Endothelial cell of umbilical vein (primary cell): ENCODE results near the gene ATAD5. TPM values are rescaled to one million over a fixed set of nuclear protein-coding genes. Genes with fewer than 3 reads are reported as not detected.
"Not testable (repeated sequence)": the region's sequence is repeated elsewhere in the genome, so short reads cannot be mapped to it uniquely, and the experiment has no call there.

Experiments
- BruUV-seq: library from RNA; stranded (reverse); fragments of 400-500 nt; replicated peaks from 2 replicates; lab custom pipeline; 2021; lab: Mats Ljungman, UMichigan
- CTCF ChIA-PET: fragments of 300-600, 350-600 bp; sonication (Branson Sonifier 250); formaldehyde crosslinking; loops from one replicate; lab custom pipeline; 2021; ENCODE audit warnings: antibody characterized with exemption, inconsistent platforms; lab: Charles Lee
- POLR2A ChIA-PET: fragments of 300-600, 350-600 bp; sonication (Branson Sonifier 250); formaldehyde crosslinking; loops from one replicate; lab custom pipeline; 2021; ENCODE audit warnings: antibody characterized with exemption, inconsistent platforms; lab: Charles Lee
- DNase-seq: peaks from one replicate; pipeline ENCODE4 v3.0.0-alpha.2; 2011; ENCODE audit warnings: low read depth, low spot score
- FAIRE-seq: peaks from 2 replicates; lab custom pipeline; 2011; peaks lifted over from hg19 to GRCh38; lab: Jason Lieb, UNC
- H2AFZ ChIP-seq: 2 replicates; pipeline ENCODE4 v1.6.0; 2012; ENCODE audit warnings: low read depth, low read length, control low read depth, inconsistent platforms
- H3K27ac ChIP-seq: 2 replicates; pipeline ENCODE4 v1.5.1; 2011; ENCODE audit warnings: low read depth, mild to moderate bottlenecking, control low read depth, low read length, moderate library complexity; ENCODE audit not compliant: insufficient read depth
- H3K27me3 ChIP-seq, 2 experiments: 2 replicates each; pipeline versions ENCODE4 v1.6.0 to v1.6.1; 2011; ENCODE audit warnings: low read length in 2 of 2, mixed read lengths in 1 of 2; ENCODE audit not compliant: control insufficient read depth in 2 of 2, insufficient read depth in 2 of 2
- H3K36me3 ChIP-seq, 2 experiments: 2 replicates in 1 of 2; 3 replicates in 1 of 2; pipeline ENCODE4 v1.5.1; 2011; ENCODE audit warnings: low read length in 2 of 2, mild to moderate bottlenecking in 1 of 2, moderate library complexity in 1 of 2; ENCODE audit not compliant: control insufficient read depth in 2 of 2, insufficient read depth in 2 of 2; ENCODE audit errors: extremely low read depth in 1 of 2
- H3K4me1 ChIP-seq: 3 replicates; pipeline ENCODE4 v1.5.1; 2011; ENCODE audit warnings: mild to moderate bottlenecking, low read length; ENCODE audit not compliant: control insufficient read depth, insufficient read depth; ENCODE audit errors: extremely low read depth
- H3K4me2 ChIP-seq: 2 replicates; pipeline ENCODE4 v1.6.1; 2011; ENCODE audit warnings: low read length, control low read depth, mixed read lengths; ENCODE audit not compliant: insufficient read depth
- H3K4me3 ChIP-seq, 3 experiments: fragments of 200-600 bp in 1 of 3; sonication (generic), shearing (Covaris generic) in 1 of 3; replicated peaks in 1 of 3; 2 replicates each; pipeline ENCODE4 v1.5.1; 2011 to 2016; ENCODE audit warnings: control low read depth in 3 of 3, low read length in 3 of 3, mild to moderate bottlenecking in 2 of 3, inconsistent platforms in 1 of 3, low read depth in 1 of 3, moderate library complexity in 1 of 3; ENCODE audit not compliant: insufficient read depth in 1 of 3
- H3K79me2 ChIP-seq: 2 replicates; pipeline ENCODE4 v1.6.0; 2012; ENCODE audit warnings: low read length, inconsistent platforms; ENCODE audit not compliant: control insufficient read depth, insufficient read depth
- H3K9ac ChIP-seq: replicated peaks from 2 replicates; pipeline ENCODE3; 2011; ENCODE audit warnings: low read length, control low read depth; ENCODE audit not compliant: insufficient read depth; ENCODE audit errors: extremely low read depth
- H3K9me1 ChIP-seq: replicated peaks from 3 replicates; pipeline ENCODE4 v1.6.0; 2011; ENCODE audit warnings: mild to moderate bottlenecking, low read length; ENCODE audit not compliant: control insufficient read depth, insufficient read depth; ENCODE audit errors: extremely low read depth
- H3K9me3 ChIP-seq: replicated peaks from 2 replicates; pipeline ENCODE4 v1.5.1; 2012; ENCODE audit warnings: low read length, inconsistent platforms; ENCODE audit not compliant: control insufficient read depth, insufficient read depth
- H4K20me1 ChIP-seq: replicated peaks from 2 replicates; pipeline ENCODE3; 2011; ENCODE audit warnings: mild to moderate bottlenecking, low read length; ENCODE audit not compliant: control insufficient read depth, insufficient read depth; ENCODE audit errors: extremely low read depth
- EZH2 ChIP-seq: IDR thresholded peaks from 2 replicates; pipeline ENCODE4 v1.6.1; 2012; ENCODE audit warnings: borderline replicate concordance, low read depth, mild to moderate bottlenecking, moderate library complexity, low read length, inconsistent platforms; ENCODE audit not compliant: severe bottlenecking
- FOS ChIP-seq: IDR thresholded peaks from 2 replicates; pipeline ENCODE4 v1.6.1; 2011; ENCODE audit warnings: mild to moderate bottlenecking, low read length, moderate library complexity, borderline replicate concordance; ENCODE audit not compliant: insufficient read depth
- GATA2 ChIP-seq: IDR thresholded peaks from 2 replicates; pipeline ENCODE4 v1.7.0; 2011; ENCODE audit warnings: low read depth, mild to moderate bottlenecking, moderate library complexity, mixed read lengths, low read length; ENCODE audit not compliant: insufficient read length, insufficient read depth
- JUN ChIP-seq: IDR thresholded peaks from 2 replicates; pipeline ENCODE4 v1.6.1; 2011; ENCODE audit warnings: borderline replicate concordance, low read depth; ENCODE audit not compliant: insufficient read length, insufficient read depth
- MYC ChIP-seq: IDR thresholded peaks from one replicate; pipeline ENCODE4 v1.6.1; 2011; ENCODE audit warnings: mild to moderate bottlenecking, low read depth, low read length
- POLR2A ChIP-seq: IDR thresholded peaks from 2 replicates; pipeline ENCODE4 v1.6.1; 2012; ENCODE audit warnings: low read depth, mild to moderate bottlenecking, control low read depth, low read length
- POLR2AphosphoS5 ChIP-seq: IDR thresholded peaks from 2 replicates; pipeline ENCODE4 v1.6.1; 2012; ENCODE audit warnings: low read depth, mild to moderate bottlenecking, control low read depth, low read length, moderate library complexity; ENCODE audit not compliant: insufficient read depth
- dilution Hi-C: fragments of 300-500 bp; cut with MboI; formaldehyde crosslinking; loops from one replicate; pipeline ENCODE4 v1.15.0; 2019; ENCODE audit warnings: low sequenced_read_pairs; ENCODE audit not compliant: extremely low pct_ligation_motif_present
- intact Hi-C: fragments of 100-400 bp; cut with micrococcal nuclease; formaldehyde crosslinking; loops from one replicate; pipeline ENCODE4 v1.10.0; 2022
- polyA plus RNA-seq, 4 experiments: library from polyadenylated mRNA; depleted of rRNA in 3 of 4; stranded (reverse) in 3 of 4; unstranded in 1 of 4; fragments of >200 nt; gene quantifications; 2 replicates each; pipeline versions ENCODE4 v1.2.1 to v1.2.3, GENCODE V29; 2011 to 2012; ENCODE audit warnings: missing spikeins in 1 of 4
- total RNA-seq: library from RNA; stranded (reverse); gene quantifications from 2 replicates; pipeline ENCODE4 v1.2.3, GENCODE V29; 2021
- TF ChIP-seq, protein P1 (sequence below), 2 donors: IDR thresholded peaks; 1 replicate in 1 of 2; 2 replicates in 1 of 2; pipeline ENCODE4 v1.5.1; 2011; ENCODE audit warnings: low read length in 2 of 2, mild to moderate bottlenecking in 2 of 2, moderate library complexity in 2 of 2, control low read depth in 1 of 2, inconsistent platforms in 1 of 2, low read depth in 1 of 2; ENCODE audit not compliant: insufficient read depth in 1 of 2; ENCODE audit errors: extremely low read depth in 1 of 2
- TF ChIP-seq, protein P2 (sequence below): IDR thresholded peaks from 2 replicates; pipeline ENCODE4 v1.6.1; 2011; ENCODE audit not compliant: insufficient read depth, insufficient read length

The ATAD5 gene
- total and polyA plus RNA-seq, 2 donors (not counting 3 experiments of a cell fraction or from before 2014, with no cell fraction given): 0.80 to 9.4 TPM

DNA sequence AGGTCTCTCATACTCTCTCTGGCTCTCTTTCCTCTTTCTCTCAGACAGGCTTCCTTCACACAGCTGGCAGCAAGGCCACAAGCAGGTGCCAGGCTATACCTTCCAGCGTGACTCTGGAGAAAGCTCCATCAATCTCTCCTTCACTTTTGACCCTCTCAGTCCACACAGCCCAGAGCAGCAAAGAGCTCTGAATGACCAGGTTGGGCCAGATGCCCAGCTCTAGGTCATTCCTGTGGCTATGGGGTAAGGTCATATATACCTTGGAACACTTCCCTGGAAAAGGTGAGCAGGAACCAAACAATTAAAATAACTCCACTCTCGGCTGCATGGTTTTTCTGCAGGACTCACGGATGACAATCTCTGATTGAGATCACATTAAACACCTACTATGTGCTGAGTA, 98.7 kb downstream of the ATAD5 start:
- DNase-seq: no peak
- H3K4me2 ChIP-seq: no peak overlapping the region
- intact Hi-C loops: no loop called here
- TF ChIP-seq FOS (no peak), GATA2 (no peak), EZH2 (no peak), POLR2AphosphoS5 (no peak), MYC (no peak), POLR2A (no peak), JUN (no peak)
- TF ChIP-seq, protein P1, sequence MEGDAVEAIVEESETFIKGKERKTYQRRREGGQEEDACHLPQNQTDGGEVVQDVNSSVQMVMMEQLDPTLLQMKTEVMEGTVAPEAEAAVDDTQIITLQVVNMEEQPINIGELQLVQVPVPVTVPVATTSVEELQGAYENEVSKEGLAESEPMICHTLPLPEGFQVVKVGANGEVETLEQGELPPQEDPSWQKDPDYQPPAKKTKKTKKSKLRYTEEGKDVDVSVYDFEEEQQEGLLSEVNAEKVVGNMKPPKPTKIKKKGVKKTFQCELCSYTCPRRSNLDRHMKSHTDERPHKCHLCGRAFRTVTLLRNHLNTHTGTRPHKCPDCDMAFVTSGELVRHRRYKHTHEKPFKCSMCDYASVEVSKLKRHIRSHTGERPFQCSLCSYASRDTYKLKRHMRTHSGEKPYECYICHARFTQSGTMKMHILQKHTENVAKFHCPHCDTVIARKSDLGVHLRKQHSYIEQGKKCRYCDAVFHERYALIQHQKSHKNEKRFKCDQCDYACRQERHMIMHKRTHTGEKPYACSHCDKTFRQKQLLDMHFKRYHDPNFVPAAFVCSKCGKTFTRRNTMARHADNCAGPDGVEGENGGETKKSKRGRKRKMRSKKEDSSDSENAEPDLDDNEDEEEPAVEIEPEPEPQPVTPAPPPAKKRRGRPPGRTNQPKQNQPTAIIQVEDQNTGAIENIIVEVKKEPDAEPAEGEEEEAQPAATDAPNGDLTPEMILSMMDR (IDR thresholded peaks at IDR 0.05; ENCODE audit: extremely low read depth in 1 of 2, insufficient read depth in 1 of 2, low read depth in 1 of 2, low read length in 2 of 2): no peak
- TF ChIP-seq, protein P2, sequence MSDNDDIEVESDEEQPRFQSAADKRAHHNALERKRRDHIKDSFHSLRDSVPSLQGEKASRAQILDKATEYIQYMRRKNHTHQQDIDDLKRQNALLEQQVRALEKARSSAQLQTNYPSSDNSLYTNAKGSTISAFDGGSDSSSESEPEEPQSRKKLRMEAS: no peak
- dilution Hi-C loops: no loop called here
- no peak for FAIRE-seq
- ChIA-PET POLR2A (no interaction called here), CTCF (no interaction called here)
- no peaks in the 10 kb centered on the region for H4K20me1 ChIP-seq
- H3K27me3 ChIP-seq: peaks cover 5 to 7% of the 10 kb centered on the region in 2 experiments
- no TSS peak for BruUV-seq
- H2AFZ ChIP-seq: no peak overlapping the region
- no peak overlapping the region for H3K4me3 ChIP-seq
- H3K27ac ChIP-seq: no peak overlapping the region
- no peaks in the 10 kb centered on the region for H3K79me2 ChIP-seq
- no peaks in the 10 kb centered on the region for H3K9me3 ChIP-seq
- H3K4me1 ChIP-seq: no peaks in the 10 kb centered on the region
- no peaks in the 10 kb centered on the region for H3K36me3 ChIP-seq
- no peaks in the 10 kb centered on the region for H3K9me1 ChIP-seq
- H3K9ac ChIP-seq: no peak overlapping the region

DNA sequence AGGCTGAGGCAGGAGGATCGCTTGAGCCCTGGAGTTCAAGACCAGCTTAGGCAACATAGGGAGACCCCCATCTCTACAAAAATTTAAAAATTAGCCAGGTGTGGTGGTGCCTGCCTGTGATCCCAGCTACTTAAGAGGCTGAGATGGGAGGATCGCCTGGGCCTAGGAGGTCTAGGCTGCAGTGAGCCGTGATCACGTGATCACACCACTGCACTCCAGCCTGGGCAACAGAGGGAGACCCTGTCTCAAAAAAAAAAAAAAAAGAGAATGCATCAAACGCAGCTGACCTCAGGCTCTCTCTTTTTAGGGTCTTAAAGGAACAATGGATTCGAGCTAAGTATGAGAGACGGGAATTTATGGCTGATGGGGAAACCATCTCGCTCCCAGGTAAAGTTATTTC, 99.8 kb downstream of the ATAD5 start:
- POLR2A ChIA-PET: interaction anchor here (0.6 kb wide), 1 partner anchor 35 kb away, joined by 3 read pairs; no protein-coding TSS in a partner anchor

More for the DNA sequence above, 99.8 kb downstream of the ATAD5 start:
- H3K79me2 ChIP-seq, H3K4me3 ChIP-seq, H3K4me1 ChIP-seq, BruUV-seq, H3K9ac ChIP-seq, H3K27ac ChIP-seq, H3K27me3 ChIP-seq, dilution Hi-C loops, H3K4me2 ChIP-seq, H3K9me3 ChIP-seq, H3K36me3 ChIP-seq, intact Hi-C loops, H3K9me1 ChIP-seq, DNase-seq, H4K20me1 ChIP-seq, FAIRE-seq, H2AFZ ChIP-seq: not testable (repeated sequence)
- CTCF ChIA-PET: interaction anchor here (0.6 to 1.1 kb wide), 2 partner anchors 10 to 331 kb away, joined by 3 read pairs; no protein-coding TSS in a partner anchor
